GM23248 (cell line): ENCODE data around the gene TBX3. TPM values are rescaled to one million over a fixed set of nuclear protein-coding genes. Genes with fewer than 3 reads are reported as not detected.

Source experiments
- DNase-seq: peaks from one replicate; pipeline ENCODE4 v3.0.0-alpha.2; 2015
- H2AFZ ChIP-seq: fragments of 200-600 bp; sonication (generic); 2 replicates; pipeline ENCODE4 v1.6.1; 2016; ENCODE audit warnings: antibody characterized with exemption
- H3F3A ChIP-seq: fragments of 200-600 bp; sonication (generic); 2 replicates; pipeline ENCODE4 v1.6.1; 2016; ENCODE audit warnings: mild to moderate bottlenecking, antibody characterized with exemption, mixed run types; ENCODE audit not compliant: insufficient read depth
- H3K27ac ChIP-seq: fragments of 200-600 bp; sonication (generic); 2 replicates; pipeline ENCODE4 v1.5.1; 2016; ENCODE audit warnings: mild to moderate bottlenecking
- H3K27me3 ChIP-seq: fragments of 200-600 bp; sonication (generic); replicated peaks from 2 replicates; pipeline ENCODE4 v1.6.1; 2016; ENCODE audit warnings: mild to moderate bottlenecking; ENCODE audit not compliant: insufficient read depth
- H3K36me3 ChIP-seq: fragments of 200-600 bp; sonication (generic); 2 replicates; pipeline ENCODE4 v1.6.1; 2016; ENCODE audit warnings: low read depth, mild to moderate bottlenecking
- H3K4me1 ChIP-seq: fragments of 200-600 bp; sonication (generic); 2 replicates; pipeline ENCODE4 v1.6.1; 2016; ENCODE audit warnings: mild to moderate bottlenecking; ENCODE audit not compliant: insufficient read depth
- H3K4me2 ChIP-seq: fragments of 200-600 bp; sonication (generic); one replicate; pipeline ENCODE4 v1.6.1; 2016; ENCODE audit warnings: mild to moderate bottlenecking; ENCODE audit not compliant: unreplicated experiment
- H3K4me3 ChIP-seq: fragments of 200-600 bp; sonication (generic); 2 replicates; pipeline ENCODE4 v1.5.1; 2016; ENCODE audit warnings: mild to moderate bottlenecking
- H3K79me2 ChIP-seq: fragments of 200-600 bp; sonication (generic); 2 replicates; pipeline ENCODE4 v1.6.1; 2016; ENCODE audit warnings: mild to moderate bottlenecking; ENCODE audit not compliant: insufficient read depth
- H3K9ac ChIP-seq: fragments of 200-600 bp; sonication (generic); 2 replicates; pipeline ENCODE4 v1.6.1; 2016; ENCODE audit warnings: mild to moderate bottlenecking
- H3K9me2 ChIP-seq: fragments of 200-600 bp; sonication (generic); 2 replicates; pipeline ENCODE4 v1.6.1; 2016; ENCODE audit warnings: mixed run types, mild to moderate bottlenecking, moderate library complexity; ENCODE audit not compliant: insufficient read depth
- H3K9me3 ChIP-seq: fragments of 200-600 bp; sonication (generic); one replicate; pipeline ENCODE4 v1.6.1; 2017; ENCODE audit warnings: low read depth
- H4K20me1 ChIP-seq: fragments of 200-600 bp; sonication (generic); 2 replicates; pipeline ENCODE4 v1.6.0; 2016; ENCODE audit not compliant: insufficient read depth
- EZH2 ChIP-seq: fragments of 200-600 bp; sonication (generic); IDR thresholded peaks from 2 replicates; pipeline ENCODE4 v1.6.1; 2018; ENCODE audit warnings: antibody characterized with exemption, mild to moderate bottlenecking; ENCODE audit not compliant: insufficient read depth, poor library complexity, severe bottlenecking
- EZH2phosphoT487 ChIP-seq: fragments of 200-600 bp; sonication (generic); IDR thresholded peaks from 2 replicates; pipeline ENCODE4 v1.6.1; 2018; ENCODE audit warnings: antibody characterized with exemption, moderate library complexity, mild to moderate bottlenecking, low read depth; ENCODE audit not compliant: insufficient read depth
- WGBS, 2 experiments: methylation state at CpG; one replicate each; pipeline ENCODE4 v1.1.6; 2015 to 2017; ENCODE audit warnings: low lambda C conversion rate in 2 of 2, low coverage in 1 of 2; ENCODE audit errors: missing lambda C conversion rate in 2 of 2; 5-methylcytosine and 5-hydroxymethylcytosine counted together
- in situ Hi-C: fragments of 300-500 bp; cut with MboI; formaldehyde crosslinking; loops from 2 replicates; pipeline ENCODE4 v1.15.0; 2020
- polyA plus RNA-seq: library from polyadenylated mRNA; unstranded; fragments of >200 nt; fragmentation: Nextera tagmentation; extraction: Ambion mirVana; gene quantifications from 2 replicates; pipeline ENCODE4 v1.2.1, GENCODE V29; 2016
- total RNA-seq: library from RNA; depleted of rRNA; stranded (reverse); fragments of >200 nt; shearing (Covaris generic); gene quantifications from 2 replicates; pipeline ENCODE4 v1.2.3, GENCODE V29; 2014

The TBX3 gene
- total and polyA plus RNA-seq, 2 experiments from 2014 or later = 25.1 to 29.2 TPM

DNA sequence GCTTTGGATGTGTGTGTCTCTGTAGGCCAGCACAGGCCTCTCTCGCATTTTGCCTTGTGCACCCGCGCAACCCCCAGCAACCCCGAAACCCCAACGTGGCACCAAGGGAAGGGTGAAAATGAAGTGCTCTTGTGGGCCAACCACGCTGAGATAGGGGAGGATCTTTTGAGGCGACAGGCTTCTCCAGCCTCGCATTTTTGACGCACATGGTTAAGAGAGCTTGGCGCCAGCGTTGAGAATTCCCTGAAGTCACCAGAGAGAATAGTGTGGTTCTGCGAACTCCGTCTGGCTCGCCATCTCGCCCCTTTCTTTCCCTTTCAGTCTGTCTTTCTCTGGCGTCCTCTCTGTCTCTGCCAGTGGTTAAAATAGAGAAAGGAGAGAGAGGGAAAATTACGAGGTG, 1.9 kb upstream of the TBX3 start:
- Histone ChIP-seq H3K36me3 (no peaks in the 10 kb centered on the region), H3K4me3 (no peak overlapping the region), H3K79me2 (peaks cover 30% of the 10 kb centered on the region), H3K27ac (no peak overlapping the region), H4K20me1 (no peaks in the 10 kb centered on the region), H3K9me2 (no peaks in the 10 kb centered on the region), H3K4me2 (no peak overlapping the region), H3K4me1 (no peaks in the 10 kb centered on the region), H3F3A (peaks cover 31% of the 10 kb centered on the region), H2AFZ (no peak overlapping the region), H3K9ac (no peak overlapping the region), H3K27me3 (no peaks in the 10 kb centered on the region), H3K9me3 (no peaks in the 10 kb centered on the region)
- no peak for TF ChIP-seq EZH2phosphoT487
- no peak for TF ChIP-seq EZH2
- WGBS, 2 experiments = 92 to 93% methylated on average over 13 to 17 of the region's 17 CpGs
- DNase-seq = no peak
- in situ Hi-C loops = loop anchor here (25.0 kb wide), 1 partner anchor 676 kb away; no protein-coding TSS in a partner anchor

DNA sequence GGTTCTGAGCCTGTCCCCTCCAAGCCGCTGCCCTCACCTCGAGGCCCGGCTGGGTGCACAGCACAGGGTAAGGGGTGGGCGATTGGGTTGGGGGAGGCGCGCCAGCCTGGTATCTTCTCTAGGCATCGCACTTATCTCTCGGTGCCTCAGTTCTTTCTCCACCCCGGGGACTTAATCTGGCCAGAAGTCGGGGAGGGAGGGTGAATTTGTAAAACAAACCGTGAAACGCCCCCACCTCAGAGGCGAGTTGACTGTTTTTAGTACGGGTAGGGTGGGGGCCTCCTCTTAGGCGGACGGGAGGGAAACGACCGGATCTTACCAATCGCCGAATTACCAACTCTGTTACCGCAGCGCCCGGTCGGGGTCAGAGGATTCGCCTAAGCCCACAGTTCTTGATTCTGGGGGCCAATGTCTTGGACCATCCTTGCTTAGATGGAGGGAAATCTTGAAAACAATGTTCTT, 1.4 kb upstream of the TBX3 start:
- Histone ChIP-seq H3K79me2 (peaks cover 35% of the 10 kb centered on the region), H3K9ac (peak overlapping the region; percentile 98), H2AFZ (peak overlapping the region; percentile 71), H3F3A (peaks cover 32% of the 10 kb centered on the region), H3K9me2 (no peaks in the 10 kb centered on the region), H3K36me3 (peaks cover 3% of the 10 kb centered on the region; the same call in 1 of the 2 replicates), H4K20me1 (no peaks in the 10 kb centered on the region), H3K4me1 (no peaks in the 10 kb centered on the region), H3K4me3 (peak overlapping the region; percentile 98), H3K9me3 (no peaks in the 10 kb centered on the region), H3K4me2 (peak overlapping the region; percentile 76), H3K27ac (peak overlapping the region; percentile 97), H3K27me3 (no peaks in the 10 kb centered on the region)
- DNase-seq = no peak
- in situ Hi-C loops = loop anchor here (25.0 kb wide), 1 partner anchor 677 kb away; no protein-coding TSS in a partner anchor
- TF ChIP-seq EZH2phosphoT487 (no peak), EZH2 (no peak)
- WGBS, 2 experiments = 88 to 89% methylated on average over 25 of the region's 25 CpGs

DNA sequence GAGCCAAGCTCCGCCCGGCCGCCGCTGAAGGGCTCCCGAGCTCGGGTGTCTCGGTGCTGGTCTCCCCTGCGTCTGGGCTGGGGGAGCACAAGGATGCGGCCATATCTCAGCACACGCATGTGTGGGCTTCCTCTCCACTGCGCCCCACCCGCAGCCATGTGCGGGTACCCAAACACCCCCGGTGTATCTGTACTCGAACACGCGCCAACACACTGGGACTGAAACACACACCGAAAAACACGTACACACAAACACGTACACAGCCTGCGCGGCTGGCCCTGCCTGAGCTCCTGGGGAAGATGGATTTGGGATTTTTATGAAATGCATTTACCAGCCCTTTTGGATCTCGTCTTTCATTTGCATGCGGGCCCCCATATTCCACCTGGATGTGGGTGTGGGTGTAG, 897 bp upstream of the TBX3 start:
- no peak for DNase-seq
- peaks cover 5% of the 10 kb centered on the region; the same call in 1 of the 2 replicates for H3K36me3 ChIP-seq
- no peaks in the 10 kb centered on the region for H3K9me2 ChIP-seq
- peak overlapping the region; percentile 98 for H3K4me3 ChIP-seq
- no peak for TF ChIP-seq EZH2
- TF ChIP-seq EZH2phosphoT487 = no peak
- H3K27me3 ChIP-seq = no peaks in the 10 kb centered on the region
- peaks cover 32% of the 10 kb centered on the region for H3F3A ChIP-seq
- no peaks in the 10 kb centered on the region for H3K9me3 ChIP-seq
- peak overlapping the region; percentile 71 for H2AFZ ChIP-seq
- no peaks in the 10 kb centered on the region for H4K20me1 ChIP-seq
- peak overlapping the region; percentile 97 for H3K27ac ChIP-seq
- 0 out of 2 replicates have a peak, but pooled peaks cover under 1% of the 10 kb centered on the region for H3K4me1 ChIP-seq
- in situ Hi-C loops = loop anchor here (25.0 kb wide), 1 partner anchor 677 kb away; no protein-coding TSS in a partner anchor
- peak overlapping the region; percentile 98 for H3K9ac ChIP-seq
- H3K79me2 ChIP-seq = peaks cover 40% of the 10 kb centered on the region
- 4% methylated on average over 23 to 24 of the region's 24 CpGs for WGBS, 2 experiments
- peak overlapping the region; percentile 76 for H3K4me2 ChIP-seq

DNA sequence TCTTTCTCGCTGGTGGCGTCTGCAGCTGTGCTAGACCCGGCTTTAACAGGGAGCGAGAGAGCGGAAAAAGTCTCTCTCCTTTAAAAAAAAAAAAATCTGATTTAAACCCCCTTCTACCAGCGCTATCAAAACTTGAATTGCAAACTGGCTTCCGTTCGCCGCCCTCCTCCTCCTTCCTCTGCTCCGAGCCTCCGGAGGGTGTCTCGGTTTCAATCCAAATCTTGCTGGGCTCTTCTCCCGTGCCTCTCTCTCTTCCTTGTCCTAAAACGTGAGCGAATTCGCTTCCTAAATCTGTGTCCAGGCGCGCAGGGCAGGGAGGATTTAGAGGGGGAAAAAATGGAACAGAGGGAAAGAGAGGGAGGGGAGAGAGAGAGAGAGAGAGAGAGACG, 272 bp downstream of the TBX3 start:
- no peak for TF ChIP-seq EZH2
- TF ChIP-seq EZH2phosphoT487 = no peak
- Histone ChIP-seq H3K4me3 (peak overlapping the region; percentile 98), H3K4me1 (peaks cover 12% of the 10 kb centered on the region), H3K4me2 (peak overlapping the region; percentile 99), H4K20me1 (no peaks in the 10 kb centered on the region), H3K36me3 (peaks cover 5% of the 10 kb centered on the region), H3K9me3 (no peaks in the 10 kb centered on the region), H3K27me3 (no peaks in the 10 kb centered on the region), H3F3A (peaks cover 37% of the 10 kb centered on the region), H3K9ac (peak overlapping the region; percentile 98), H3K9me2 (no peaks in the 10 kb centered on the region), H3K79me2 (peaks cover 52% of the 10 kb centered on the region), H2AFZ (peak overlapping the region; percentile 71), H3K27ac (peak overlapping the region; percentile 97)
- DNase-seq = no peak
- in situ Hi-C loops = loop anchor here (25.0 kb wide), 1 partner anchor 679 kb away; no protein-coding TSS in a partner anchor
- 1% methylated on average over 19 of the region's 19 CpGs for WGBS, 2 experiments
